Measurements from ENCODE around the gene CMTM1.

DNA sequence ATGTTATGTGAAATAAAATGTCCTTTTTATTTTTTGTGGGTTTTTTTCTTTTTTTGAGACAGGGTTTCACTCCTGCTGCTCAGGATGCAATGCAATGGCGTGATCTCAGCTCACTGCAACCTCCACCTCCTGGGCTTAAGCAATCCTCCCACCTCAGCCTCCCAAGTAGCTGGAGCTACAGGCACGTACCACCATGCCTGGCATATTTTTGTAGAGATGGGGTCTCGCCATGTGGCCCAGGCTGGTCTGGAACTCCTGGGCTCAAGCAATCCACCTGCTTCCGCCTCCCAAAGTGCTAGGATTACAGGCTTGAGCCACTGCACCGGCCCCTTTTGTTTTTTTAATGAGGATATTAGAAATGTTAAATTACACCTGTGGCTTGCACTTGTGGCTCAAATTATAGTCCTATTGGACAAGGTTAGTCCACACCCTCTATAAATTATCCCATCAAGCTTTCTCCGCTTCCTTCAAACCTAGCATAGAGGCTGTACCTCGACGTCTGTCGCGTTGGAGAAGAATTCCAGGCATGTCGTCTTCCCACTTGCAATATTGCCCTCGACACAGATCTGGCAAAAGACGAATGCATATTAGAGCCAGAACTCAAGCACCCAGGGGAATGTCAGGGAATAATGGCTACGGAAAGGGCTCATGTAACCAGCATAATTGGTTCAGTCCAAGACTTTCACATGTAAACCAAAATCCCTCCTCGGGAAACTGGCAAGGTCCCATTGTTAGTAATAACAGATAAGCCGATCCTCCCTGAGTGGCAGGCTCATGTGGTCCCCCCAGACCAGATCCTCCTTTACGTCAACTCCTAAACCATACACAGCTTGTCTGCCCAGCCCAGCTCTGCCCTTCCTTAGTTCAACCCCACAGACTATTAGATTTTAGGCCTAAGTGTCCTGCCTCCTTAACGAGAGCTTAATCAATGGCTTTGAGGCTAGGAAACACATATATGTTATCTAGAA, 24.6 kb upstream of the CMTM1 start:
- TF ChIP-seq POLR2AphosphoS5 (IDR thresholded peaks at IDR 0.05) (no peak), EZH2 (IDR thresholded peaks at IDR 0.05; ENCODE audit: borderline replicate concordance, insufficient read depth, low read length, poor library complexity, severe bottlenecking) (no peak), CTCF (IDR thresholded peaks at IDR 0.05; ENCODE audit: poor library complexity, severe bottlenecking) (no peak), EP300 (conservative IDR thresholded peaks at IDR 0.05; ENCODE audit: poor library complexity, severe bottlenecking) (no peak), TAF1 (IDR thresholded peaks at IDR 0.05; ENCODE audit: low read depth) (no peak), RAD21 (conservative IDR thresholded peaks at IDR 0.05) (no peak)
- TF ChIP-seq, protein P1, sequence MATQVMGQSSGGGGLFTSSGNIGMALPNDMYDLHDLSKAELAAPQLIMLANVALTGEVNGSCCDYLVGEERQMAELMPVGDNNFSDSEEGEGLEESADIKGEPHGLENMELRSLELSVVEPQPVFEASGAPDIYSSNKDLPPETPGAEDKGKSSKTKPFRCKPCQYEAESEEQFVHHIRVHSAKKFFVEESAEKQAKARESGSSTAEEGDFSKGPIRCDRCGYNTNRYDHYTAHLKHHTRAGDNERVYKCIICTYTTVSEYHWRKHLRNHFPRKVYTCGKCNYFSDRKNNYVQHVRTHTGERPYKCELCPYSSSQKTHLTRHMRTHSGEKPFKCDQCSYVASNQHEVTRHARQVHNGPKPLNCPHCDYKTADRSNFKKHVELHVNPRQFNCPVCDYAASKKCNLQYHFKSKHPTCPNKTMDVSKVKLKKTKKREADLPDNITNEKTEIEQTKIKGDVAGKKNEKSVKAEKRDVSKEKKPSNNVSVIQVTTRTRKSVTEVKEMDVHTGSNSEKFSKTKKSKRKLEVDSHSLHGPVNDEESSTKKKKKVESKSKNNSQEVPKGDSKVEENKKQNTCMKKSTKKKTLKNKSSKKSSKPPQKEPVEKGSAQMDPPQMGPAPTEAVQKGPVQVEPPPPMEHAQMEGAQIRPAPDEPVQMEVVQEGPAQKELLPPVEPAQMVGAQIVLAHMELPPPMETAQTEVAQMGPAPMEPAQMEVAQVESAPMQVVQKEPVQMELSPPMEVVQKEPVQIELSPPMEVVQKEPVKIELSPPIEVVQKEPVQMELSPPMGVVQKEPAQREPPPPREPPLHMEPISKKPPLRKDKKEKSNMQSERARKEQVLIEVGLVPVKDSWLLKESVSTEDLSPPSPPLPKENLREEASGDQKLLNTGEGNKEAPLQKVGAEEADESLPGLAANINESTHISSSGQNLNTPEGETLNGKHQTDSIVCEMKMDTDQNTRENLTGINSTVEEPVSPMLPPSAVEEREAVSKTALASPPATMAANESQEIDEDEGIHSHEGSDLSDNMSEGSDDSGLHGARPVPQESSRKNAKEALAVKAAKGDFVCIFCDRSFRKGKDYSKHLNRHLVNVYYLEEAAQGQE (IDR thresholded peaks at IDR 0.05; ENCODE audit: borderline replicate concordance), result no peak
